Right renal pelvis (tissue), 4 donors: ENCODE measurements around the gene ATAD3C. TPM values are rescaled to one million over a fixed set of nuclear protein-coding genes. Genes with fewer than 3 reads are reported as not detected.
"Not testable (repeated sequence)": the region's sequence is repeated elsewhere in the genome, so short reads cannot be mapped to it uniquely, and the experiment has no call there.

ENCODE experiments used
- DNase-seq, 4 donors: peaks; one replicate each; pipeline ENCODE4 v3.0.0-alpha.2; 2013; ENCODE audit warnings: low read depth in 4 of 4, low spot score in 3 of 4, missing footprints in 1 of 4
- polyA plus RNA-seq, 4 donors: library from polyadenylated mRNA; unstranded; fragments of 120-200 nt; gene quantifications; one replicate each; pipeline ENCODE4 v1.2.1, GENCODE V29; 2013; ENCODE audit not compliant: insufficient read length in 4 of 4

Gene ATAD3C
- polyA plus RNA-seq, 4 donors = 1.4 to 3.1 (median 3.1) TPM

GRCh38 chr1:1418464-1419362 is 30.8 kb upstream of the ATAD3C start:
- DNase-seq = no peak

- DNase-seq = no peak
Measured at GRCh38 chr1:1419363-1419812, 30.1 kb upstream of the ATAD3C start.

- no peak for DNase-seq
Measured at GRCh38 chr1:1419813-1420653, 29.5 kb upstream of the ATAD3C start.

DNA sequence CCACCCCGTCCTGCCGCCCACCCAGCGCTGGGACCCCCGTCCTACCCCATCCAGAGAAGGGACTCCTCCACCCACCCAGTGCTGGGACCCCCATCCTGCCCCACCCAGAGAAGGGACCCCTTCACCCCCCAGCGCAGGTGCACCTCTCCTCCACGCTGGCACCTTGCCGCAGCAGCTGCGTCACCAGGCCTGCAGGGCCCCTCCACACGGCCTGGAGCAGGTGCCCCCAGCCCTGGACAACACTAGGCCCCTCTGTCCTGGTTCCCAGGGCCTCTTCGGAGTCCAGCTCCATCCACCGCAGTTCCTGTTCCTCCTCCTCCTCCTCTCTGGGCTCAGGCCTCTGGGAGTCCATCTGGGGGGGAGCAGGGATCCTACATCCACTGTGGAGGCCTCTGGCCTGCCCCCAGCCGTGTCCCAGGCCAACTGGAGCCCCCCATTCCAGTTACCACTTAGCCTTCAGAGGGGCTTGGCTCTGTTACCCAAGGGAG is 28.8 kb upstream of the ATAD3C start:
- DNase-seq = no peak

- DNase-seq = no peak
Measured at GRCh38 chr1:1421147-1421906, 28.2 kb upstream of the ATAD3C start, which contains the start of gene ANKRD65. TSS of gene ANKRD65 (minus strand) at chr1:1421276. CDS start at chr1:1421005, 271 bp downstream.

GRCh38 chr1:1421907-1422464 is 27.5 kb upstream of the ATAD3C start:
- no peak for DNase-seq

GRCh38 chr1:1422465-1423244 is 26.8 kb upstream of the ATAD3C start:
- DNase-seq = no peak

- DNase-seq = no peak
Measured at GRCh38 chr1:1423245-1423597, 26.3 kb upstream of the ATAD3C start.

DNA sequence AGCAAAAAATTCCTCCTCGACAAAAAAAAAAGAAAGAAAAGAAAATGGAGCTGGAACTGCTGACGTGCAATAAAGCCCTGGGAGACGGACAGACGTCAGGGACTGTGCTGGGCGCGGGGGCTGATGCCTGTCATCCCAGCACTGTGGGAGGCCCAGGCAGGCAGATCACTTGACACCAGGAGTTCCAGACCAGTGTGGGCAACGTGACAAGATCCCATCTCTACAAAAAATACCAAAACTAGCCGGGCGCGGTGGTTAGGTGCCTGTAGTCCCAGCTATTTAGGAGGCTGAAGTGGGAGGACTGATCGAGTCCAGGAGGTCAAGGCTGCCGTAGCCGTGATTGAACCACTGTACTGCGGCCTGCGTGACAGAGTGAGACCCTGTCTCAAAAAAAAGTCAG is 24.8 kb upstream of the ATAD3C start:
- DNase-seq = no peak

DNA sequence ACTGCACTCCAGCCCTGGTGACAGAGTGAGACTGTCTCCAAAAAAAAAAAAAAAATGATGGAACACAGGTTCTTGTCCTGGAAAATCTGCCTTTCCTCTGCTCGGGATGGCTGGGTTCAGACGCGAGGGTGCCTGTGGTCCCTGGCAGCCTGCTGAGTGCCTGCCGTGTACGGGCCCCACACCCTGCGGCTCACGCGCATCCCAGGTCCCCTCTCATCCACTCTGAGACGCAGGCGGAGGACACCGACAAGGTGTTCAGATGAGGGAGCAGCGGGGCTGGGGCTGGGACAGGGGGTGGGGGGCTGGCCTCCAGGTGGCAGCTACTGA is 24.1 kb upstream of the ATAD3C start:
- DNase-seq = no peak

DNA sequence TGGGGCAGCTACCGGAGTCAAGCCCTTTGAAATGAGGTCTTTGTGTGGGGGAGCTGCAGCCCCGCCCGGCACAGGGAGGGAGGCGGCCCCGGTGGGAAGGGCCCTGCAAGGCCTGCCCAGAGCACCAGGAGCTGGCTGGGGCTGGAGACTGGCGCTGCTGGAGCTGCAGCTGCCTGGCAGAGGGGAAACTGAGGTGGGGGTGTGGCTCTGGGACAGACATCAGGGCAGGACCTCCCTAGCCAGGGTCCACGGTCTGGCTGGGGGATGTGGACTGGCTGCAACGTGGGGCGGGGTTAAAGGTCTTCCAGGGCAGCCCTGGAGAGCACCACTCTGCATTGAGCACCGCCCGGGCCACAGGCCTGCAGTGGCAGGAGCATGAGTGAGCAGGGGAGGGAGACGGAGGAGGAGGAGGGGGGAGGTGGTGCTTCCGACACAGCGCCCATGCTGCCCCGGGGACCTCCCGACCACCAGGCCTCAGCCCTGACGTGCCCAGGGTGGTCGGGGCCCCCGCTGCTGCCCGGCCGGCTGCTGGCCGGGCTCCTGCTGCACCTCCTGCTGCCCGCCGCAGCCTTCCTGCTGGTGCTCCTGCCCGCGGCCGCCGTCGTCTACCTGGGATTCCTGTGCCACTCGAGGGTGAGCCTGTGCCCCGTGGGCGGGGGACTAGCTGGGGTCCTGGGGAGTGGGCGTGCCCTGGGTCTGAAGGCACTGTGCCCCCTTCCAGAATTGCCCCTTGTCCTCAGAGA is 23.6 kb upstream of the ATAD3C start:
- DNase-seq = no peak

DNA sequence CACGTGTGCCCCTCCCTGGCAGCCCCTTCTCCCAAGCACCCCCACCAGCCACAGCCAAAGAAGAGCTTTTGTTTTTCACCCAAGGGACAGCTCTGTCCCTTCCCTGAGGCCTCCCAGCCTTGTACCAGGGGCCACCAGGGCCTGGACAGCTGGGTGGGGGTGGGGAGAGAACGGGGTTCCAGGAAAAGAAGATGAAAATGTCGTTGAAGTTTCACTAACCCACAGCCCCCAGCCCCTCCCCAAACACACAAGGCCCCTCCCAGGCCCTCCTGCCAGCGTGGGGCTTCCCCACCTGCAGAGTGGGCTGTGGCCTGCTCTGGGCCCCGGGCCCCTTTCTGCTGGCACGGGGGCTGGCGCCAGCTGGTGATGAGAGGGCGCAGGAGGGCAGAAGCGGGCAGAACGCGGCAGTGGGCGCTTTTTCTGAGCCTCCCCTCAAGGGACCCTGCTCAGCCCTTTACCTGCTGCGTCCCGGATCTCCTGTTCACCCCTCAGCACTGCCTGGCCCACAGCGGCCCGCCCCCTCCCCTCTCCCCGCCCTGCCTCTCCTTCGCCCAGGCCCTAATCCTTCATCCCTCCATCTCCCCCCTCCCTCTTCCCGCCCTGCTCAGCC is 22.9 kb upstream of the ATAD3C start:
- DNase-seq = no peak

DNA sequence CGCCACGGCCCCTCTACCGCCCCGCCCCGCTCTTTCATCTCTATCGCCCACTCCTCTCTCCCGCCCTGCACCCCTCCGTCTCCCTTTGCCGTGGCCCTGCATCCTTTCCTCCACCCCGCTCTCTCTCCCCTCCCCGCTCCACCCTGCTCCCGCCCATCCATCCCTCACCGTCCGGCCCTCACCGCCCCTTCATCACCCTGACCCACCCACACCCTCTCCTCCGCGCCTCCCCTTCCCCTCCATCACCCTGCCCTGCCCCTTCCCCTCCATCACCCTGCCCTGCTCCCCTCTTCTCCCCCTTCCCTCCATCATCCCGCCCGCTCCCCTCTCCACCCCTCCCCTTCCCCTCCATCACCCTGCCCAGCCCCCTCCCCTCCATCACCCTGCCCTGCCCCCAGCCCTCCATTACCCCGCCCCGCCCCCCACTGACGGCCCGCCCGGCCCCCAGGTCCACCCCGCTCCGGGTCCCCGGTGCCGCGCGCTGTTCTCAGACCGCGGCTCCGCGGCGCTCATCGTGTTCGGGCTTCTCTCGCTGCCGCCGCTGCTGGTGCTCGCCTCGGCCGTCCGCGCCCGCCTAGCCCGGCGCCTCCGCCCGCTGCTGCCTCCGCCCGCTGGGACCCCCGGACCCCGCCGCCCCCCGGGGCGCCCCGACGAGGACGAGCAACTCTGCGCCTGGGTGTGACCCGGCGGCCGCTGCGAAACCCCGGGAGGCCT is 22.2 kb upstream of the ATAD3C start:
- no peak for DNase-seq

DNA sequence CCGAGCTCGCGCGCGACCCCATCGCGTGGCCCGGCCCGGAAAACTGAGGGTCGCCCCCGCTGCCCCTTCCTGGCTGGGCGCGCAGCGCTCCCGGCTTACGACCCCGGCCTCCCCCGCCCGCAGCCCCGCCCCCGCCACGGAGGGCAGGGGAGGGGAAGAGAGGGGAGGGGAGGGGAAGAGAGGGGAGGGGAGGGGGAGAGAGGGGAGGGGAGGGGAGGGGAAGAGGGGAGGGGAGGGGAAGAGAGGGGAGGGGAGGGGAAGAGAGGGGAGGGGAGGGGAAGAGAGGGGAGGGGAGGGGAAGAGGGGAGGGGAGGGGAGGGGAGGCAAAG is 21.7 kb upstream of the ATAD3C start:
- DNase-seq = no peak

DNA sequence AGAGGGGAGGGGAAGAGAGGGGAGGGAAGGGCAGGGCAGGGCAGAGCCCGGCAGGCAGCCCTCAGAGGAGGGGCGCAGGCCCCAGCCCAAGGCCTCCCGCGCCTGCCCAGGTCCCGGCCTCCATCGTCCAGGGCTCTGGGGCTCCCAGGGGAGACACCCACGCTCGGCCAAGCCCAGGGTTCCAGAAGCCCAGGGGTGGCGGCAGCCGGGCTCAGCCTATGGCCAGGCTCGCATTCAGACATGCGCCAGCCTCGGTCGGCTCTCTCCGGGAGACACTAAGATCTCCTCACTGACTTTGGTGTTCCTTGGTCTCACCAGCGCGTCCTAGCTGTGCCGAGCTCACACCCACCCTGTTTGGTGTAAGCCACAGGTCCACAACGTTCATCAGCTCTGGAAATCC is 21.3 kb upstream of the ATAD3C start:
- DNase-seq = no peak

- DNase-seq = not testable (repeated sequence)
Measured at GRCh38 chr1:1428967-1429366, 20.5 kb upstream of the ATAD3C start.

DNA sequence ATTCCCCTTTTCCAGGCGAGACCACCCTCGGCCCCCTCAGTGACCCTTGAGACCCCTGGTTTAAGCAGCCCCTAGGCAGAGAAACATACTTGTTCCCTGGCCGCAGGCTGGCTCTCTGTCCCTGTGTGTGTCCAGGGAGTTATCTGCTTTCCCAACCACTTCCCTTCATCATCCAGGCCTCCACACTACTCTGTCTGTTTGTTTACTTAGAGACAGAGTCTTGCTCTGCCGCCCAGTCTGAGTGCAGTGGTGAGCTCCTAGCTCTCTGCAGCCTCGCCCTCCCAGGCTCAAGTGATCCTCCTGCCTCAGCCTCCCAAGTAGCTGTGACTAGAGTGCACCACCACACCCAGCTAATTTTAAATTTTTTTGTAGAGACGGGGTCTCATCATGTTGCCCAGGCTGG is 19.8 kb upstream of the ATAD3C start:
- DNase-seq = no peak
